ENCODE data around the gene GPC3.

- TF ChIP-seq CTCF (conservative IDR thresholded peaks at IDR 0.05; ENCODE audit: low read depth, low read length) (no peak), EZH2 (IDR thresholded peaks at IDR 0.05; ENCODE audit: borderline replicate concordance, low read depth, low read length, poor library complexity, severe bottlenecking) (no peak)
Measured at GRCh38 chrX:133794126-133794525, 191.3 kb downstream of the GPC3 start.
